NCI-H510A treated with DMSO at 0.1 percent for 48 hours (cell line): ENCODE results near the gene ARHGAP22.

Source experiments
- DNase-seq: peaks from one replicate; lab custom pipeline; 2025; lab: John Stamatoyannopoulos, UW

ARHGAP22 gene

DNA sequence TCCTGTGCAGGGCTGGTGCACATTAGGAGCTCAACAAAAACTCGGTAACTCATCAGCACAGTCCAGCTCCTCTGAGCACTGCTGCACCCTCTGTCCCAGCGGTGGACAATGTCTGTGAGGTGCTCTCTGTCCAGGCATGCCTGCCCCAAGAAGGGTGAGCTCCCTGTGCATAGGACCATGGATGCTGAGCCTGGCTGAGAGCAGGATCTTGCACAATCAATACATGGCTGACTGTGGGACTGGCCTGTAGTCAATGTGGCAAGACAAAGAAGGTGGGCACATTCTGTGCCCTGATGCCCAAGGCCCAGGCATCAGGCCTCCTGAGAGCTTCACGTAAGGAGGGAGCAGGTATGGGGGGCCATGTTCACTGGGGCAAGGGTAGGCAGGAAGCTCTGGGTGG lies 17.1 kb downstream of the ARHGAP22 start:
- DNase-seq, result no peak

DNA sequence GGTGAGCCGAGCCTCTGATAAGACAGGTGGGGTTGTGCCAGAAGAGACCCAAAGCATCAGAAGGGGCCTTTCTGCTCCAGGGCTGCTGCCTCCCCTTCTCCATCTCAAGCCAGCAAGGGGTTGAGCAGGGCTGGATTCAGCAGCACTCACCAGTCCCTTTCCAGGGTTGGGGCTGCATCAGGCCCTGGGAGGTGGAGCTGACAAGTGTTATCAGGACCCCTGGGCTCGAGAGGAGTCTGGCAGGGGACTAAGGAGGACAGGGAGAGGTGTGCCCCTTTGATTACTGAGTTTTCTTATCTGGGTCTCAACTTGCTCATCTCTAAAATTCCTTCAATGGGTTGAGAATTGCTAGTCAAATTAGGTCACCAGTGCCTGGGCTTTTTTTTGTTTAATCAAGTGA lies 17.8 kb downstream of the ARHGAP22 start:
- DNase-seq, result no peak

DNA sequence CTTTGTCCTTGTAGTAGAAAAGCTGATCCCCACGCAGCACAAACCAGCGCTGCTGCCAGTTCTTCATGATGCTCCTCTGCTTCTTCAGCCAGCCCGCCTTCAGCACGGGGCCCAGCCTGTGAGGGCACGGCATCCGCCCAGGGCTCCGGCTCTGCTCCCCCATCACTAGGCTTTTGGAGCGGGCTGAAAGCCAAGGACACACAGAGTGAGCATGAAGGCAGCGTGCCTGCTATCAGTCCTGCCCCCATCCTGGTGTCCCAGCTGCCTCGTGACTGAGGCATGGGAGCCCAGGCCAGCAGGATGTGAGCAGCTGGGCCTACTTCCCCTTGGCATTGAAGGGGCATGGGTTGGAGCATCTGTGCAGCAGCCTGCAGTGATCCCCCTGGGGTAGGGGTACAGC lies 21.9 kb downstream of the ARHGAP22 start:
- no peak for DNase-seq

DNA sequence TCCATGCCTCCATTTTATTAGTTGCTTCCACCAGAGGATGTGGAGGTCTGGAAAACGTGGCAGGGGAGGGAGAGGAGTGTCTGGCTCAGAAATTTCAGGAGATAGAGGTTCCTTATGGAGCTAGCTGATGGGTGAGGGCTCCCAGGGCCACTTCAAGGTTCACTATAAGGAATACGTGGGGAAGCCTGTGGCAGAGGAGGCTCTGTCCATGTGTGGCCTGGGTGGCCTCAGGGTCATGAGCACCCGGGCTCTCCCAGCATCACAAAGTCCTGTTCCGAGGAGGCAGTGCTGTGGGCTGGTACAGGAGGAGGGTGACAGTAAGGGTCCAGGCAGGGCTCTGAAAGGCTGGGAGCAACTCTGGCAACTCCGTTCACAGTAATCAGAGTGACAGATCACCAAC lies 24.6 kb downstream of the ARHGAP22 start:
- DNase-seq, result no peak

DNA sequence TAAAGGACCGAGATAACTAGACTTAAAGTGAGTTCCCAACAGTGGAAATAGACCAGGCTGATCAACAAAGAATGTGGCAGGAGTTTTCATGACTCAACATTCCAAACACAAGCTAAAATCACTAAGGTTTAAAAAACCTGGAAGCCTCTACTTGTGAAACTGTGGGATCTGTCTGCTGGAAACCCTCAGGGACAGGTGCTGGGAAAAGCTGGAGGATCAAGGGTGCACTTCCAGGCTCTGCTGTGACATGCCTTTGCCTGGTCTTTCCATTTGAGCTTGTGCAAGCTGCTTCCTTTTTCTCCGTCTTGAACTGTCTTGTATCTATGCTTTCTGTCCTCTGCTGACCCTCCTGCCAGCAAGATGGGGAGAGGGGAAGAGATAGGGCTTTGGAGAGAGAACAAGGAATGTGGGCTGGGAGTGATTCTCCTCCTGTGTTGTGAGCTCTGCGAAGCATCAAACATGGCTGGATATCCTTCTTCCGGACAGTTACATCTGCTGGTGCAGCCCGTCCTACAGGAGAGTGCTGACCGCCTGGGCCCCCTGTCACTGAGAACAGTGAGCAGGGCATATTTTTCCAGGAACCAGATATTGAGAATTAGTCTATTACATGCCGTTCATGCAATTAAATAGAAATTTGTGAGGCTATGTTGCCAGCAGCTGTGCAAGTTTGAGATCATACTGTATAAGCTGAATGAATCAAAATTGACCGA lies 25.5 kb downstream of the ARHGAP22 start:
- no peak for DNase-seq

DNA sequence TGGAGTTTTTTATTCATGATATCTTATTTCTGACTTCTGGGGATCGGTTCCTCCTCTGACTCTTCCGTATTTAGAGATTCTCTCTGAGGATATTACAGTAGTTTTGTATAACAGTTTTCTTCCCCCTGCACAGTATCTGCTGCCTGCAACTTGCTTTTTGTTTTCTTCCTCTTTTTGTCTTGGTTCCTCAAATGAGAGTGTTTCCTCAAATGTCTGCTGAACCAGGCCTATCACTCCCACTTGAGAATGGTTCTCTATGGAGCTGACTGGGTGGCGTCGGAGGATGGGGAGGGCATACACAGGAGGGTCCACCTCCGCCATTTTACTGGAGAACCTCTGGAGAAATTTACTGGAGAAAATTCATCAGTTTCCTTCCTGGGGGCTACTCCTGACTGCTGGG lies 27.7 kb downstream of the ARHGAP22 start:
- no peak for DNase-seq

DNA sequence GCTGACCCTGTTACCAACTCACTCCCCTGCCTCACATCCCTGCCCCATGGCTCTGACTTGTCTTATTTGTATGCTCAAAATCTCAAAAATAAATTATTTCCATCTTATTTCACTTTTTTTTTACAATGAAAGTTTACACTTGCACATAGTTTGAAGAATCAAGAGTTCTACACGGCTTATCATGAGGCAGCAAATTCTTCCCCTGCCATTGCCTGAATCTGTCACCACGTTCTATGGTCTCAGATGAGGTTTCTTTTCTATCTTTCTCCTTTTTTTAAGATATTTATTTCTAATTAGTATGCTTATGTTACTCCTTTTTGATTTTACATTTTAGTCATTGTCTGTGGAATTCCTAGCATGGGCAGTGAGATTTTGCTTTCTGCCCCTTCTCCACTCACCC lies 28.4 kb downstream of the ARHGAP22 start:
- no peak for DNase-seq

DNA sequence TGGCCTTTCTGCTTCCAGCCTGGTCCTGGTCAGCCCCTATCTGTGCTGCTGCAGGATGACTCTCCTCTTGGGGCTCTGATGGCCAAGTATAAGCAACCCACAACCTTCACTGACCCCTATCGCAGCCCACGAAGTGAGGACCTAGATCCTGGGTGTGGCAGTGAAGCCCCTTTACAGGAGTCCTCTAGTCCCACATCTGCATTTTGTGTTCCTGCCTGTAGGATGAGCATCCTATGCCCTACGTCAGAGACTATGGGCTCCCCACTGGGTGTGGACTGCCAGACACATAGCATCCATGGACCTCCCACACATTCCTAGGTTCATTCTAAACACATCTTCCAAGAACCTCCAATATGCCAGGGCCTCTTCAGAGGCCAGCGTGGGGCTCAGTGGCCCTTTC lies 29.0 kb downstream of the ARHGAP22 start:
- no peak for DNase-seq

DNA sequence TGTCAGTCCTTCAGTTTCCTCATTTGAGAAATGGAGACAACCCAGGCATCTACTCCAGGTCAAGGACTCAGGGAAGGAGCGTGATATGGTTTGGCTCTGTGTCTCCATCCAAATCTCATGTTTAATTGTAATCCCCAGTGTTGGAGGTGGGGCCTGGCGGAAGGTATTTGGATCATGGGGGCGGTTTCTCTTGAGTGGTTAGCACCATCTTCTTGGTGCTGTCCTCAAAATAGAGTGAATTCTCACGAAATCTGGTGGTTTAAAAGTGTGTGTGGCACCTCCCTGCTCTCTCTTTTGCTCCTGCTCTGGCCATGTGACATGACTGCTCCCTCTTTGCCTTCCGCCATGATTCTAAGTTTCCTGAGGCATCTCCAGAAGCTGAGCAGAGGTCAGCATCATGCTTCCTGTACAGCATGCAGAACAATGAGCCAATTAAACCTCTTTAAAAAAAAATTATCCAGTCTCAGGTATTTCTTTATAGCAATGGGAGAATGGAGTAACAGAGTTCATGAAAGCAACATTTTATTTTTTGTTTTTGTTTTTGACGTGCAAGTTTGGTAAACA lies 30.0 kb downstream of the ARHGAP22 start:
- DNase-seq, result no peak

DNA sequence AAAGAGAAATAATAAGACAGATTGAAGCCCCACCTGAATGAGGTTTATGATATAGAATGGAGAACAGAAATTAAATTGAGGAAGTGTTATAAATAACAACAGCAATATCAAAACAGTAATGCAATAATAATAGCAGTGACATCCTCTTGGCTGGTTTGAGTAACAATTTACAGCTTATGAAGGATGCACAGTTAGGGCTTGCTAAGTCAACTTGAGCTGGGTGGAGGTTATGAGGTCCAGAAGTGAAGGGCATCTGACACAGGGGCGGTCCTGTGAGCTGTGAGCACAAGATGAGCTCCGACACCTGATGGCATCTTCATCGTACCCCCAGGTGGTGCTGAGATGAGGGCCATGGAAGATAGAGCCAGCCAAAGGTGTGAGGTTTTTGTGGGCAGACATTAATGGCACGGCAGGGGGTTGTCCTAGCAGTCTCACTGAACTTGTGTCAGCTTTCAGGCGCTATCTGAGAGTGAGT lies 30.5 kb downstream of the ARHGAP22 start:
- DNase-seq, result no peak

DNA sequence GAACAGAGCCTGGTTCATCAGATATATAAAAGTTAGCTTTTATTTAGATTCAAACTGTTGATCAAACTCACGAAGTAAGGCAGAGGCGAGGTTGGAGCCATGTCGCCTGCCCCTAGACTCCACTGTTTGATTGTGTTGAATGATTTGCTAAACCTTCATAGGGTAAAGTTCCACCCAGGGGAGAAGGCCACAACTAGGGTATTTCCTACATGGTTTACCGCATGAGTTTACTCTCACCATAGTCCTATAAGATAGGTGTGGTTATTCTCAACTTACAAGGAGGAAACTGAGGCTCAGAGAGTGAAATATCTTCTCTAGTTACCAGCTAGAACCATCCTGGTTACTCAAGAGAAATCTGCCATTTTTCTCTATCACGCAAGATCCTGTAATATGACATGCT lies 31.8 kb downstream of the ARHGAP22 start:
- DNase-seq, result no peak

DNA sequence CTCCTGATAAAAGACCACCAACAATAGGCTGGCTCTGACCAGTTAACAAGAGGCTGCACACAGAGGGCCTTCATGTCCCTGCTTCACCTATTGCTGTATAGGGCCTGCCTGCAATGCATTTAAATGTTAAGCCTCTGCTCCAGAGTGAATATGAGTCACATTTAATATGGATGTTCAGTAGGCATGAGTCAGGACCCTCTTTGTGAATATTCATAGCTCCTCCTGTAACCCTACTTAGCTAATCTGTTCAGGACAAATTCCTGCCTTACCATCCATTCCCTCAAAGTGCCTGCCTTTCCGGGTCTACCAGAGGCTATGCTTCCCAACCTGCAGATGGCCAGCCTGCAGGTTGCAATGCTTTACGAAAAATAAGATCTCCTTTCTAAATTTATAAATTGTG lies 32.5 kb downstream of the ARHGAP22 start:
- no peak for DNase-seq

DNA sequence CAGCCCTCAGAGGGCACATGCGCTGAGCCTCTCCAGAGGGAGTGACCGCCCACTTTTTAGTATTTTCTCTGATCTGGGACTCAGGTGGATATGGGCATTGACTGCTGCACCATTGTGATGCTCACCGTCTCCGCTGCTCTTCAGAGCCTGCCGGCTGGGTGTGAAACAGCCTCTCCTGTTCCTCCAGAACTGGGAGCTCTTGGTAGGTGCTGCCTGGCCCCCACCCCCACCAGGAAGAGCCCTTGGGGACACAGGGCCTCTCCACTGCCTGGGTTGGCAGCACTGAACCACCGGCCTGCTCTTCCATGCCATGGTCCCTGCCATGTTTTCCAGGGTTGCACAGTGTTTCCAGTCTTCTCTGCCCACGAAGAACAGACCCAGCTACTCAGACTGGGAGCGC lies 36.3 kb downstream of the ARHGAP22 start:
- DNase-seq, result no peak

DNA sequence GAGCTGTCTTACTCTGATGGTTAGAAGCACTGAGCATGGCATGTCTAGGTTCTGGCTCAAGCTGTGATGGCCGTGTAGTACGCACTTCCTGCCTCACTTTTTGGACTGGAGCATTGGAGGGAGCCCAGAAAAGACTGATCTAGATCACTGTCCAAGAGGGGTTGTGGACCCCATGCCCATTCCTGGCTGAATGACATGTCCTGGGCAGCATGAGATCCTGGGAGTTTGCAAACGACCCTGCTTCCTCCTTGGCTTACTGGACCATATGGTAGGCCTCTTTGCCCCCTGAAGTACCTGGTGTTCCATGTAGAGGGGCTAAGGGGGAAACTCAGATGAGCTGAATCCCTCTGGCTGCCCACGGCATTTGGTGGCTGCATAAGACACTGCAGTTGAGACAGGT lies 36.7 kb downstream of the ARHGAP22 start:
- no peak for DNase-seq

DNA sequence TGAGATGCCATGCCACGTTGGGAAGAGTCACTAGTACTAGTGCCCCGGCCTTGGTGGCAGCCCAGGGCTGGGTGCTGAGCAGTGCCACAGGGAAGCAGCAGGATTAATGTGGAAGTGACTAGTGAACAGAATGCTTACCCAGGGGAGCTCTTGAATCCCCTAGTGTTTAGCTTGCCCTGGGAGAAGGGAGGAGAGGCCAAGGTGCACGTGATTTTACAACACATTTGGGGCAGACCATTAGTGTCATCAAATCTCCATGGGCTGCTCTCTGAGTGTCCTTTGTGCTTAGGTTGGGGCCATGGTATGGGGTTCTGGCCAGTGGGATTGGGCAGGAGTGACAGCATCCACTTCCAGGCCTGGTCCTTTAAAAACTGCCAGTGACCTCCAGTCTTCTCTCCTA lies 37.5 kb downstream of the ARHGAP22 start:
- no peak for DNase-seq

DNA sequence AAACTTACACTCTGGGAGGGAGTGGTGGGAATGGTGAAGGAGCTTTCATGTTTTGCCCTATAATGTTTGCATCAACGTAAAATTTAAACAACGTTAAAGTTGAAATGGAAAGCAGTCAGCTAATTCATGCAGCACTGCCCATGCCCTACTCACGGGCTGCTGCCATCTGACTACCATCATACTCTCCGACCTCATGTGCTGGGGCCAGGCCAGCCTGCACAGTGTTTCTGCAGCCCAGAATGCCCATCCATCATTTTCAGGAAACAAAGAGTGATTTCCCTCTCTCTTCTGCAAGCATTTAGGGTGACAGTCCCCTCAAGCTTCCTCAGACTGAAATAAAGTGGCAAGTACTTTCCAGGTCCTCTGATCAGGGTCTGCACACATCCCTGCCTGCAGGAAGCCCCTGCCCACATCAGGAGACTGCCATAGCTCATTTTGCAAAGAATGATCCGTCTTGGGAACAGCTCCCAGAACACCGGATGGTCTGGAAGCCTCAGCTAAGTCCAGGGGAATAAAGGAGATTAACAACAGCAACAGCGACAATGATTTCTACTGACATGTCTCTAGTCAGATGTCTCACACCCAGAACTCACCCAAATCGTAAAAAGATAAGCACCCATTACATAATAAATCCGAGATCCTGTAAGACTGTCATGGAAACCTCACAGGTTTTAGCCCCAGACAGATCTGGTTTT lies 40.3 kb downstream of the ARHGAP22 start:
- DNase-seq, result no peak

DNA sequence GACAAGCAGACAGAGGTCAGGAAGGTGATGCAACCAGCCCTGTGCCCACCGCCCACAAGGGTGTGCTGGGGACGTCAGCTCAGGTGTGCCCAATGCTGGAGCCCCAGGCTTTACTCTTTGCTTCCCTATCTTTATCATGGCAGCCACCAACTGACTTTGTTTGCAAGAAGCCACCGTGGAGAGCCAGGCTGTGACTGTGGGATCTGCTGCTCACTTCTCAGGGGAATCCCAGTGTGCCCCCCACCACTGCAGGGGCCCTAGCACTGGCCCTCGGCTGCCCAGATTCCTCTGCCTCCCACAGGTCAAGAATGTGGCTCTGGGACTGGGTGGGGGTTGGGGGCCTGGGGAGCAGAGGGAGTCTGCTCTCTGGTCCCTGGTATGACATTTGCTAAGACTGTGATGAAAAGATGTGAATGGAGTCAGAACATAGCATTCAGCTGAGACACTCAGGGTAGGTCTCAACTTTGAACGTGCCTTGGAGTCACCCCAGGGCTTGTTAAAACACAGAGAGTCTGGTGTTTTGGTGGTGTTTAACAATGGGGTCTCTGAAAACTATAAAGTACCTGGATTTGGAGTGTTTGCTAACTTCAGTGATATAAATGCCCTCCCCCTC lies 47.3 kb downstream of the ARHGAP22 start:
- DNase-seq, result no peak

DNA sequence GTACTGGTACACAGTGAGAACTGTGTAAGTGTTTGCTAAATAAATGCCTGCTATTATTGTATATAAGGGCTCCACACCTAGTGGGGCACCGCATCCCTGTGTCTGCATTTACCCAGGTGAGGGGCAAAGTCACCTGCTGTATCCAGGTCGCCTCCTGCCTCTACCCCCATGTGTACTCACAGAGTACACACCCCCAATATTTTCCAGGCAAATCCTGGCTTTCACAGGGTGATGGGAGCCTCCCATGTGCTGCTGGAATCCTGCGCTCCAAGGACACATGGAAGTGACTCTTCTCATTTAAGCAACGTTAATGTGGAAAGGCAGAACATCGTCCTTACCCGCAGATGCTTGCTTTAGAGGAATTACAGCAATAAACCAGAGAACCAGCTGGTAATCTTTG lies 48.2 kb downstream of the ARHGAP22 start:
- DNase-seq, result no peak

DNA sequence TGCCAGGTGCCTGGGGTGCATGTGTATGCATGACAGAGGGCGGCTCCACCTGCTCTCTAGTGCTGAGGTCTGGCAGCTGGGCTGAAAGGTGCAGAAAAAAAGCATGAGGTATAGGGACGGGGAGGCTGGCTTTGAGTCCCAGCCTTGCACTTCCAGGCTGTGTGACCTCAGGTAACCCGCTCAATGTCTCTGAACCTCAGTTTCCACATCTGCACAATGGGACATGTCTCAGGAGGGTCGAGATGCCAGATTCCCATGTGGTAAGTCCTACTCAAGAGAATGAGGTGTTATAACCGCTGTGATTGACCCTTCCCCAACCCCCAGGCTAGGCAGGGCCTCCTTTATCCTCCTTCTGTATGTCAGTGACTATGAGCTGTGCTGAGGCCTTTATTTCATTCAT lies 48.8 kb downstream of the ARHGAP22 start:
- DNase-seq, result no peak

DNA sequence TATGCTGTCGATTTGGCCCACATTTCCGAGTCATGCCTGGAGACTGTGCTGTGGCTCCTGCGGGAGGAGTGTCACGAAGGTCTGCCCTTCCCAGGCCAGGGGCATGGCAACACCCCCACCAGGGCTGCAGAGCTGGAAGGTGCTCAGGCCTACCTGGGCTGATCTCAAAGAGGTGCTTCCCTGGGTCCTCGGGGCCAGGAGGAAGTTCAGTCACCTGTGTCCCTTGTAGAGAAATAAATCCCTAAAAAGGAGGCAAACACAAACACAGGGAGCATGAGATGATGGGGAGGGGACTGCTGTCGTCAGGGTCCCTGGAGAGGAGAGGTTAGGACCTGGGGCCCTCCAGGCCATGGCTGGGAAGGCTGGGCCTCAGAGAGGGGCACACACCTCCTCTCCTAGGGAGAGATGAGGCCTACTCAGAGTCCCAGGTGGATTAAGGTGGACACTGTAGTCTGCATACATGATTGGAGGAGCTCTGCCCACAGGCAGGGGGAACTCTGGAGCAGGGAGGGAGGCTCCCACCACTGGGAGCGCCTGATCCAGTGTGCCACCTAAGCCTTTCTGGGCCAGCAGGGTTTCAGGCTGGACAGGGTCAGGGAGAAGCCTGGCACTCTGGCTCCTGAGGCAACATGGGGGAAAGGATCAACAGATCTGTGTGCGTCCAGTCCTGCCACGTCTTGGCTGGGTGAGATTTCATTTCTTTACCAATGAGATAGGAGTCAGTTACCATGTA lies 49.4 kb downstream of the ARHGAP22 start:
- DNase-seq, result no peak

DNA sequence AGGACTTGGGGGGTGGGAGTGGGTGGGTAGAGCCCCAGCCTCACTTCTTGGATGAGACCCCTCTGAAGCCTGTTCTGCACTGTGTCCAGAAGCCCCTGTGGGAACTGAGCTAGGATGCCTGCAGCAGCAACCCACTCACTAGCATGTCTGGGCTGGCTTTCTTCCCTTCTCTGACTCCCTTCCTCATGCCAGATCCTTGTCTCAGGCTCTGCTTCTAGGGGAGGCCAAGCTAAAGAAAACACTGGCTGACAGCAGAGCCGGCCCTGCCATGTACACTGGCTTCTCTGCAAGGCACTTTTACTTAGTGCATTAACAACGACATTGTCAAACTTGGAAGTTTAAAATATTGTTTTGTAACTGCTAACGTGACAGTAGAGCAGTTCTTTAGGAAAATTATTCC lies 50.2 kb downstream of the ARHGAP22 start:
- no peak for DNase-seq

DNA sequence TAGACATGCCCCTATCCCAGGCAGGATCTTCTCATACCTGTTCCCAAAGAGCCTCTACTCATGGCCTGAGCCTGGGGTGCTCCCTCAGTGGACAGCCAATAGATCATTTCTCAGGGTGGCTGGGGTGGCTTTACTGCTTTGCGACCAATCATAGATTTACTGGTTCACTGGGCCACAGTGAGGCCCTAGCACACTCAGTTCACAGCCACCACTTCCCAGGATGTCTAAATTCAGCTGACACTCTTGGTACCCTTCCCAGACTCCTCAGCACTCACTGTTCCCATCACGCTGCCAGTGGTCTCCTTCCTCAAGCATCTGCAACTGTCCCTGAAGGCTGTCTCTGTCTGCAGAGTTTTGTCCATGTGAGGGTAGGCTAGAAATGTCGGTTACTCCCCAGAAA lies 50.6 kb downstream of the ARHGAP22 start:
- DNase-seq, result no peak
